Fibroblast of lung (primary cell): ENCODE data around the gene CREB5. TPM values are rescaled to one million over a fixed set of nuclear protein-coding genes. Genes with fewer than 3 reads are reported as not detected.

Source experiments
- DNase-seq, 2 donors: peaks; one replicate each; pipeline versions ENCODE4 v3.0.0 to v3.0.0-alpha.2; 2010; ENCODE audit warnings: low read depth in 2 of 2
- H2AFZ ChIP-seq: 2 replicates; pipeline ENCODE4 v1.5.1; 2012; ENCODE audit warnings: low read length, control low read depth, inconsistent platforms
- H3K27ac ChIP-seq: 2 replicates; pipeline ENCODE4 v1.5.1; 2011; ENCODE audit warnings: low read length, control low read depth; ENCODE audit not compliant: insufficient read depth
- H3K27me3 ChIP-seq: 2 replicates; pipeline ENCODE4 v1.5.1; 2011; ENCODE audit warnings: mild to moderate bottlenecking, low read length; ENCODE audit not compliant: control insufficient read depth, insufficient read depth
- H3K36me3 ChIP-seq: 2 replicates; pipeline ENCODE4 v1.5.1; 2011; ENCODE audit warnings: low read length; ENCODE audit not compliant: control insufficient read depth, insufficient read depth
- H3K4me1 ChIP-seq: 2 replicates; pipeline ENCODE4 v1.5.1; 2011; ENCODE audit warnings: low read length; ENCODE audit not compliant: control insufficient read depth, insufficient read depth; ENCODE audit errors: extremely low read depth
- H3K4me2 ChIP-seq: 2 replicates; pipeline ENCODE4 v1.5.1; 2011; ENCODE audit warnings: low read length, control low read depth; ENCODE audit not compliant: insufficient read depth; ENCODE audit errors: extremely low read depth
- H3K4me3 ChIP-seq, 4 experiments: fragments of 200-600 bp in 1 of 4; sonication (generic) in 1 of 4; replicated peaks in 1 of 4; 2 replicates each; pipeline ENCODE4 v1.5.1; 2011 to 2016; ENCODE audit warnings: low read length in 4 of 4, low read depth in 3 of 4, mild to moderate bottlenecking in 3 of 4, control low read depth in 2 of 4, inconsistent platforms in 1 of 4, mixed read lengths in 1 of 4; ENCODE audit not compliant: insufficient read depth in 1 of 4; ENCODE audit errors: control extremely low read depth in 1 of 4
- H3K79me2 ChIP-seq: 2 replicates; pipeline ENCODE4 v1.5.1; 2012; ENCODE audit warnings: mild to moderate bottlenecking, low read length, inconsistent platforms; ENCODE audit not compliant: control insufficient read depth, insufficient read depth
- H3K9ac ChIP-seq: 2 replicates; pipeline ENCODE4 v1.5.1; 2011; ENCODE audit warnings: mild to moderate bottlenecking, low read length, control low read depth; ENCODE audit not compliant: insufficient read depth
- H3K9me3 ChIP-seq: 2 replicates; pipeline ENCODE4 v1.5.1; 2012; ENCODE audit warnings: low read depth, low read length; ENCODE audit not compliant: control insufficient read depth, insufficient read depth
- H4K20me1 ChIP-seq: 2 replicates; pipeline ENCODE4 v1.5.1; 2011; ENCODE audit warnings: low read length; ENCODE audit not compliant: control insufficient read depth, insufficient read depth; ENCODE audit errors: extremely low read depth
- EZH2 ChIP-seq: IDR thresholded peaks from 2 replicates; pipeline ENCODE4 v1.5.1; 2012; ENCODE audit warnings: low read length, control low read depth, mild to moderate bottlenecking; ENCODE audit errors: missing control alignments
- polyA plus RNA-seq, 2 donors: library from polyadenylated mRNA; depleted of rRNA in 1 of 2; stranded (reverse) in 1 of 2; unstranded in 1 of 2; fragments of >200 nt; gene quantifications; 2 replicates each; pipeline ENCODE4 v1.2.1, GENCODE V29; 2011 to 2012; ENCODE audit warnings: missing spikeins in 1 of 2
- total RNA-seq: library from RNA; depleted of rRNA; stranded (reverse); fragments of >200 nt; gene quantifications from 2 replicates; pipeline ENCODE4 v1.2.1, GENCODE V29; 2014
- TF ChIP-seq, protein P1 (sequence below), 2 donors: IDR thresholded peaks in 1 of 2; conservative IDR thresholded peaks in 1 of 2; 1 replicate in 1 of 2; 2 replicates in 1 of 2; pipeline ENCODE4 v1.5.1; 2011 to 2012; ENCODE audit warnings: low read length in 2 of 2, control low read depth in 1 of 2, inconsistent platforms in 1 of 2, low read depth in 1 of 2, mild to moderate bottlenecking in 1 of 2

Gene CREB5
- total and polyA plus RNA-seq, 2 donors (not counting 1 experiment from before 2014, with no cell fraction given): 8.2 to 28.4 TPM

DNA sequence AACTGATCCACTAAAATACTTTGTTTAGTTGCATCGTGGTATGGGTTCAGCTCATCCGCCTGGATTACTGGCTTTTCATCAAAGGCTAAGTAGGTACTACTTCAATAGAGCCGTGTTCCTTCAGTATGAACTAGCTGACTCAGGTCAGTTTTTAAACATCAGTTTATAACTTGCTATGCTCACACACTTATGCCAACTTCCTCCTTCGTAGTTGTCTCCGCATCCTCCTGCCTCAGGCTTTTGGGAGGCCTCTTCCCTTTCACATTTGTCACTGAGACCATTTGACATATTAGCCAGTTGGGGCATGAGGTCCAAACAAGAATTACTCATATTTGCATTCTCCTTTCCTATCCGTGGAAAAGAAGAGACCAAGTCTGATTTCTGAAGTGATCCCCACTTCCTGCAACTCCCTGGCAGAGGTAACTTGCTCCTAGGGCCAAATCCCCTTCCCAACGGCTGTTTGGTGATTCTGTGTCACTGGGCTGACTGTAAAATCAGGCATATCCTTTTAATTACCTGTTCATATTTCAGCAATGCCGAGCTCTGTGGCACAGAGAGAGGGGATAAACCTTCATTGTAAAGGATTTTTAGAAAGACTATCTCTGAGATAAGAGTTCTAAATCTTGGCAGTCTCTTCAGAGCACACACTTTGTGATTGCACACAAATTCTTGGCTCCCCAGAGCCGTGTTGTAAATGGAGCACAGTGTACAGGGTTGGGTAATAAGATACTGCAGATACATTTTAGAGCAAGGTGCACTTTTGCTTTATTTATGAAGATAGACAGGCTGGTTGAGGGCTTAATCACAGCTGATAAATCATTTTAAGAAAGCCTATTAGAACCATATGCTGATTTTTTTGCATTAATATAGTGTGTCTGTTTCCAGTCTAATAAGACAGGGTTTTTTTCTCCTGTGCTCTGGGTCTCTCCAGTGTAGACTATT is 108.0 kb downstream of the CREB5 start:
- H3K36me3 ChIP-seq: no peaks in the 10 kb centered on the region
- no peak overlapping the region for H3K4me3 ChIP-seq
- H3K9ac ChIP-seq: no peak overlapping the region
- no peaks in the 10 kb centered on the region for H3K27me3 ChIP-seq
- H3K4me2 ChIP-seq: no peak overlapping the region
- no peak overlapping the region for H2AFZ ChIP-seq
- no peak for TF ChIP-seq EZH2
- TF ChIP-seq, protein P1, sequence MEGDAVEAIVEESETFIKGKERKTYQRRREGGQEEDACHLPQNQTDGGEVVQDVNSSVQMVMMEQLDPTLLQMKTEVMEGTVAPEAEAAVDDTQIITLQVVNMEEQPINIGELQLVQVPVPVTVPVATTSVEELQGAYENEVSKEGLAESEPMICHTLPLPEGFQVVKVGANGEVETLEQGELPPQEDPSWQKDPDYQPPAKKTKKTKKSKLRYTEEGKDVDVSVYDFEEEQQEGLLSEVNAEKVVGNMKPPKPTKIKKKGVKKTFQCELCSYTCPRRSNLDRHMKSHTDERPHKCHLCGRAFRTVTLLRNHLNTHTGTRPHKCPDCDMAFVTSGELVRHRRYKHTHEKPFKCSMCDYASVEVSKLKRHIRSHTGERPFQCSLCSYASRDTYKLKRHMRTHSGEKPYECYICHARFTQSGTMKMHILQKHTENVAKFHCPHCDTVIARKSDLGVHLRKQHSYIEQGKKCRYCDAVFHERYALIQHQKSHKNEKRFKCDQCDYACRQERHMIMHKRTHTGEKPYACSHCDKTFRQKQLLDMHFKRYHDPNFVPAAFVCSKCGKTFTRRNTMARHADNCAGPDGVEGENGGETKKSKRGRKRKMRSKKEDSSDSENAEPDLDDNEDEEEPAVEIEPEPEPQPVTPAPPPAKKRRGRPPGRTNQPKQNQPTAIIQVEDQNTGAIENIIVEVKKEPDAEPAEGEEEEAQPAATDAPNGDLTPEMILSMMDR (conservative IDR thresholded peaks at IDR 0.05 in 1 of 2, IDR thresholded peaks at IDR 0.05 in 1 of 2; ENCODE audit: low read depth in 1 of 2, low read length in 2 of 2): no peak
- H3K79me2 ChIP-seq: no peaks in the 10 kb centered on the region
- no peaks in the 10 kb centered on the region for H4K20me1 ChIP-seq
- no peak overlapping the region for H3K27ac ChIP-seq
- H3K9me3 ChIP-seq: no peaks in the 10 kb centered on the region
- DNase-seq: no peak
- H3K4me1 ChIP-seq: no peaks in the 10 kb centered on the region

DNA sequence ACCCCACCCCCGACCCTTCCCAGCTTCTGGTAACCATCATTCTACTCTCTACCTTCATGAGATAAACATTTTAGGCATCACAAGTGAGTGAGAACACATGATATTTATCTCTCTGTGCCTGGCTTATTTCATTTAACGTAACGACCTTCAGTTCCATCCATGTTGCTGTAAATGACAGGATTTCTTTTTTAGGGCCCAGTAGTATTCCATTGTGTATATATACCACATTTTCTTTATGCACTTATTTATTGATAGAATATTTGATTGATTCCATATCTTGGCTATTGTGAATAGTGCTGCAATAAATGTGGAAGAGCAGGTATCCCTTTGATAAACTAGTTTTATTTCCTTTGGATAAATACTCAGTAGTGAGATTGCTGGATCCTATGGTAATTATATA is 112.7 kb downstream of the CREB5 start:
- no peaks in the 10 kb centered on the region for H3K27me3 ChIP-seq

DNA sequence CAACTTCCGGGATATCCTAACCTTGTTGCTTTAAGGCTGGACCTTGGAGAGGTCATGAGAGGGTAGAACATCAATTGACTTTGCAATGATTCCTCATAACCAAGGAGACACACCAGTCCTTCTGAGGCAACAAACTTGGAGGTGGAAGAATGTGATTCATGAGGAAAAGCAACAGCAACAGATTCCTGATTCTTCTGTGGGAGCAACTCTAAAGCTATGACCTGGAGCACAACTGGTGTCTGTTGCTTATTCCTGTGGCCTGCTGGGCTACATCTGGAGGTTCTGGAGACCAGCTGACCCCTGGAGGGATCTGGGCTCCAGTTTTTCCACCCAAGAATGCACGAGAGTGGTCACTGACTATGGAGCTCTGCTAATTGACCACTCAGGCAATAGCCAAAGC is 116.6 kb downstream of the CREB5 start:
- TF ChIP-seq, protein P1 (conservative IDR thresholded peaks at IDR 0.05 in 1 of 2, IDR thresholded peaks at IDR 0.05 in 1 of 2; ENCODE audit: low read depth in 1 of 2, low read length in 2 of 2): no peak
- no peak for TF ChIP-seq EZH2
- peak in 1 of 2 donors; percentile 14 for DNase-seq
- Histone ChIP-seq H2AFZ (no peak overlapping the region), H3K36me3 (no peaks in the 10 kb centered on the region), H3K9ac (no peak overlapping the region), H3K27me3 (no peaks in the 10 kb centered on the region), H3K4me3 (no peak overlapping the region), H3K27ac (no peak overlapping the region), H3K9me3 (no peaks in the 10 kb centered on the region), H3K4me2 (no peak overlapping the region), H3K79me2 (no peaks in the 10 kb centered on the region), H3K4me1 (peaks cover 5% of the 10 kb centered on the region), H4K20me1 (no peaks in the 10 kb centered on the region)

More for the DNA sequence above, 112.7 kb downstream of the CREB5 start:
- Histone ChIP-seq H3K4me3 (no peak overlapping the region), H3K9ac (no peak overlapping the region), H3K79me2 (no peaks in the 10 kb centered on the region), H3K9me3 (no peaks in the 10 kb centered on the region), H2AFZ (no peak overlapping the region), H3K4me1 (peaks cover 2% of the 10 kb centered on the region), H3K36me3 (no peaks in the 10 kb centered on the region), H3K27ac (no peak overlapping the region), H3K4me2 (no peak overlapping the region), H4K20me1 (no peaks in the 10 kb centered on the region)
- no peak for DNase-seq
- no peak for TF ChIP-seq EZH2
- TF ChIP-seq, protein P1 (conservative IDR thresholded peaks at IDR 0.05 in 1 of 2, IDR thresholded peaks at IDR 0.05 in 1 of 2; ENCODE audit: low read depth in 1 of 2, low read length in 2 of 2): no peak
